ENCODE results near the gene SLCO2B1.

The SLCO2B1 gene

DNA sequence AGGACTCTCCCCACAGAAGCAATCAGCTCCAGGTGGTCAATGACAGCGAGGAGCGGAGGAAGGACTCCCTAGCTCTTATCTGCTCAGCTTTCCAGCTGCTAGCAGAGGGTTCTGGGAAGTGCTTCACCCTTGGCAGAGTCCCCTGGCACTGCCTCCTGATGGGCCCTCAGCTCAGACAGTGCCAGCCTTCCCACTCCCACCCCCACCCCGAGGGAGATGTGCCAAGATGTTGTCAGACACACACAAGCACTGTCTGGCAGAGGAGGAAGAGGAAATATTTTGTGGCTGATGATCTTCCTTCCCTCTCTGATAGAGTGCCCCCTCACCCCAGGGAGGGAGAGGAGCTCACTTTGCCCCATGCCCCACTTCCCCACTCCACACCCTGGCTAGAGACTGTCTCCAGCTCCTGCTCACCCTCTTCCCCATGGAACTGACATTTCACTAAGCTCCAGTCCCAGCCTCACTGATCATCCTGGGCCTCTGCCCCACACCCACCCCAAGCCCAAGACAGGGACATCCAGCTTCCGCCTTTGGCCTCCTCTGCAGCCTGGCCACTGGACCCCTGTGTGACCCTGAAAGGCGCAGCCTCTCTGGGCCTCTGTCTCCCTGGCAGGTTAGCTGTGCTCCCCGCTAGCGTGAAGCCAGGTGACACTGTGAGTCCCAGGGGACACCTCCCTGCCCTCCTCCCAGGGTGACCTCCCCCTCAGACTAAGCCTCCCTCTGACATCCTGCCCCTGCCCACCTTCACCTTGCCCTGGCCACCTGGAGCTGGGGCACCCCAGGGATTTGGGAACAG, 44.5 kb downstream of the SLCO2B1 start:
- no peak for DNase-seq

DNA sequence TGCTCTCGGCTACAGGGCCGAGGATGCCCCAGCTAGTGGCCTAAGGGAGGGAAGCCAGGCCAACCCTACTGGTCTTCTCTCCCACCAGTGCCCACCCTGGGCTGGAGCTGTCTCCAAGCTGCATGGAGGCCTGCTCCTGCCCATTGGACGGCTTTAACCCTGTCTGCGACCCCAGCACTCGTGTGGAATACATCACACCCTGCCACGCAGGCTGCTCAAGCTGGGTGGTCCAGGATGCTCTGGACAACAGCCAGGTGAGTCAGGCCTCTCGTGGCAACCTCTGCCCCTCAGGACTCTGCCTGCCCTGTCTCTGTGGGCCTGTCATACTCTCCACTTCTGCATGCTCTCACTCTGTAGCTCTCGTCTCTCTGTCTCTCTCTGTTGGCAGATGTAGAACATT, 45.5 kb downstream of the SLCO2B1 start:
- no peak for DNase-seq

DNA sequence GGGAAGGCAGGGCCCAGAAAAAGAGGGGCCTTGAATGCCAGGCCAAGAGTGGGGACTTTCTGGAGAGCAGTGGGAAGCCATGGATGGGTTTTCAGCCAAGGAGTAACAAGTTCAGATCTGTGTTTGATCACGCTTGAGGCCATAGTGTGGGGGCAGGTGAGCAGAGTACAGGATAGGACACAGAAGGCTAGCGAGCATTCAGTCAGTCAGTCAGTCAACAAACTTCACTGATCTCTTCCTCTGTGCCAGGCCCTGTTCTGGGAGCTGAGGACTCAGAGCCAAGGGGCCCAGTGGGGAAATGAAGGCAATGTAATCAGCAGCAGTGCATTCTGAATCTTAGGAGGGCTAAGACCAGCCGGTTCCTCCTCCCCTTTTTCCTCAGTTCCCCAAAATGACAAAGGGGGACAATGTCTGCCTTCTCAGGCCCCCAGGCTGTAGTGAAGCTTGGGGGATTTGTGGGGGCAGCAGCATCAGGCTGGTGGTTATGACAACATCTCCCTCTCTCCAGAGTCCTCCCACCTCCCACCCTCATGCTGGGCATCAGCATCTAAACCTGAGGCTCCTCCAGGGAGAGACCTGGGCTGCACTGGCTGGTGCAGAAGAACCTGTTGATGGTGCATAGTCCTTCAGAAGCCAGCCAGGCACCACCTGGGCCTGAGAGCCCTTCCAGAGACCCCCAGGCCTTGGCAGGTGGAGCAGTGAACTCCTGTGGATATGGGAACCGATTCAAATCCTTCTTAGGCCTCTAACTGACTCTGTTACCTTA, 46.8 kb downstream of the SLCO2B1 start:
- DNase-seq = no peak

DNA sequence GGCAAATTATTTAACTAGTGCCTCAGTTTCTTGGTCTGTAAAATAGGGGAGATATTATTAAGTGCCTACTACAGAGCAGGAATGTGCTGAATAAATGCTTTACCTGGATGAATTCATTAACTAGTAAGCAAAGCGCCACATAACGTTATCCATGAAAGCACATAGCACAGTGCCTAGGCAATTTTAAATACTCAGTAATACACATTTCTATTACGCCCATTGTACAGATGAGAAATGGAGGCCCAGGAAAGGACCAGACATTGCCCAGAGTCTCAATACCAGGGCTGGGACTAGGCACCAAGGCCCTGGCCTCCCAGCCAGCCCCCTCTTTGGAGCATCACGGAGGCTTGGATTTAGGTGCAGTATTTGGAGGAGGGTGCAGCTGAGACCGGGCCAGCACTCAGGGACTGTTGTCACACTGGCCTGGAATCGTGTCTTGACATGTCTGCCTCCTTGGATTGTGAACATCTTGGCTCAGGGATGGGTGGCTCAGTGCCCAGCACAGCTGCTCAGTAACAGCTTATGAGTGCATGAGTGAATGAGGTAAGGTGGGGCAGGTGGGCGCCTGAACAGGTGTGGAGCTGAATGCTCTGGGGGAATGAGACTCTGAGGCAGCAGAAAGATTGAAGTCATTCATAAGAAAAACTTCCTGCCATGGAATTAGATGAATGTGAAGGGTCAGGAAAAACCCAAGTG, 47.5 kb downstream of the SLCO2B1 start:
- DNase-seq = peak; percentile 81

DNA sequence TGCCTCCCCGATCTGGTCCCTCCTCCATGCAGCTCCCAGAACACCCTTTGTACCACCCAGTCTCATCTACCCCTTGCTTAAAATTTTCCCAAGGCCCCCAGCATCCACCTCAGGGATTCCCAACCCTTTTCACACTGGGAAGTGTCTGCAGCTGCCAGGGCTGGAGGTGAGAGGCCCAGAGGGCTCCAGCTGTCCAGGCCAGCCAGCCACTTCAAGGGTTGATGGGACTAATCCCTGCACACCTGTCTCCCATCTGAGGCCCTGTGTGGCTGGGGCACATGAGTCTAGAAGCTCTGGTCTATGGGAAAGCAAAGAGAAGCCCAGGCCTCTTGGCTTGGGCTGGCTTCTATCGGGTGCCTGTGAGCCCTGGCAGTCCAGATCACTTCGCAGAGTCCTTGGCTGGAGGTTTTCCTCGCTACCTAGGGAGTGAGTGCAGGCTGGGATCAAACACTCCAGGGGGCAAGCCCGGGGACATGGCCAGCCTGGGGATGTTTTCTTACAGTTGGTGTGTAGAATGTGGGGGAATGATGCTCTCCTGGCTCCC, 48.6 kb downstream of the SLCO2B1 start:
- DNase-seq = peak; percentile 100

DNA sequence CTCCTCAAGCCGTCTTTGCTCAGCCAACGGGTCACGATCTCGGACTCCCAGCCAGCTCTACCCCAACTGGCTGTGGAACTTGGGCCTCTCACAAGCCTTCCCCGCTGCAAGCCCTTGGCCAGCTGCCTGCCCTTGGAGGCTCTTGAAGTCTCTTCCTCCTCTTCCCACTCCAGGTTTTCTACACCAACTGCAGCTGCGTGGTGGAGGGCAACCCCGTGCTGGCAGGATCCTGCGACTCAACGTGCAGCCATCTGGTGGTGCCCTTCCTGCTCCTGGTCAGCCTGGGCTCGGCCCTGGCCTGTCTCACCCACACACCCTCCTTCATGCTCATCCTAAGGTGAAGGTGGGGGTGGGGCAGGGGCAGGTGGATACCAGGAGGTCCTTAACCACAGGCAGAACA, 49.1 kb downstream of the SLCO2B1 start:
- peak; percentile 96 for DNase-seq

DNA sequence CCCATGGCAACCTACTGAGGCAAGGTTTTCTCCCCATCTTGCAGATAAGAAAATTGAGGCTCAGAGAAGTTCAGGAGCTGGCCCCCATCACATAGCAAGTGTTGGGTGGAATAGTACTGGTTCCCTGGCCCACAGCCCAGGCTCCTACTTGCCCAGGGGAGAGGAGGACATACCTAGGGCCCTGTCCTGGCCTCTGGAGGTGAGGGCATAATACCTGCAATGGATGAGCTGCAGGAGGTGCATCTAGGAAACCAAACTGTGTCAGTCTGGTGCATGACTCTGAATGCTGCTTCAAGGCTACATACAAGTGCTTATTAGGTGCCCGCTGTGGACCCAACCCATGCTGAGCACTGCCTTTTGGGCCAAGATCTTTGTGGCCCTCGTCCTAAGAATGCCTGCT, 49.6 kb downstream of the SLCO2B1 start:
- DNase-seq = peak; percentile 52

DNA sequence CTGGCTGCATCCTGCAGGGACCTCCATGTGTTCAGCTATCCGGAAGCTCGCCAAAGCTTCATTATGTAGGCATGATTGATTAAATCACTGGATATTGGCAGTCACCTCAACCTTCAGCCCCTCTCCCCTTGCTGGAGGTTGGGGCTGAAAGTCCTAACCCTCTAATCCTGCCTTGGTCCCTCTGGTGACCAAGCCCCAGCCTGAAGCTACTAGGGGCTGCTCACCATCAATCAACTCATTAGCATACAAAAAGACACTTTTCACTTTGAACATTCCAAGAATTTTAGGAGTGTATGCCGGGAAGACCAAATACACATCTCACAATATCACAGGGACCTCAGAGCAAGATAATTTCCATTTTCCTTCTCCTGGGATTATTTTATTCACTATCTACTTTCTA, 50.9 kb downstream of the SLCO2B1 start:
- DNase-seq = no peak

DNA sequence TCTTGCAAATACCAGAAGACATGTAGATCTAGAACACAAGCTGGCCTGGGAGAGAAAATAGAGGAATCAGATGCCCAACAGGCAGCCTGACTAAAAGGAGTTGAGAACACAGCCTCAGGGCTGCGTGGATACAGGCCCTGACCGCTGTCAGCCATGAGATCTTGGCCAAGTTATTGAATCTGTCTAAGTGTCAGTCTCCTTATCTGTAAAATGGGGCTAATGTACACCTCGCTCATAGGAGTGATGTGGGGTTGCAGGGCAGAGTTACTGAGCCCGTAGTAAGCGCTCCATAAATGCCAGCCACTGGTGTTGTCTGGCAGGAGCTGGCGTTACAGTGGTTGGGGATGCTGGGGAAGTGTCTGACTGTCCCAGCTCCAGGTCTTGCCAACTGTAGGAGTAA, 51.3 kb downstream of the SLCO2B1 start:
- DNase-seq = no peak

DNA sequence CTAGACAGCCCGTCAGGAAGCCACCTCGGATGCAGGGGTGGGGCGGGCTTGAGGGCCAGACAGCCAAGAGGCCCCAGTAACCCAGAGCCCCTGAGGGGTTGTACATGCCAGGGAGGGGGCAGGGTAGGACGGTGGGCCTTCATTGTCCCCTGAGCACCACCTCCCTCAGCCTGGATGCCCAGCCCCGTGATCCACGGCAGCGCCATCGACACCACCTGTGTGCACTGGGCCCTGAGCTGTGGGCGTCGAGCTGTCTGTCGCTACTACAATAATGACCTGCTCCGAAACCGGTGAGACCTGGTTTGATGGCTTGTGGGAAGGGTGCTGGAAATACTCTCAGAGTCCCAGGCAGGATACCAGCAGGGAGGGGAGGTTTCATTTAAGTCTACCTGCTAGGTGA, 52.2 kb downstream of the SLCO2B1 start:
- DNase-seq = peak; percentile 54

DNA sequence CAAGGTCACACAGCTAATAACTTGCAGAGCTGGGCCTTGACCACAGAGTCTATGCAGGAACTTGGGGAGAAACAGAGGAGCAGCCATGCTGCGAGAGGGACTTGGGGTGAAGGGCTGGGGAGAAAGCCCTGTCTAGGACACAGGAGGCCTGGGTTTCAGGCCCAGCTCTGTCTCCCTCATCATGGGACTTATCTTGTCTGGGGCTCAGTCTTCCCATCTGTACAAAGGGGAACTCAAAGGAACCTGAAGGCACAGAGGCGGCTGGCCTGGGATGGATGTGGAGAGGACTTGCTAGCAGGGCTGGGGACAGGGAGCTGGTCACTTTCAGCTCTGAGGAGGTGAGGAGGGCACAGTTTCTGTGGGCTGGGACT, 52.7 kb downstream of the SLCO2B1 start:
- peak; percentile 47 for DNase-seq

DNA sequence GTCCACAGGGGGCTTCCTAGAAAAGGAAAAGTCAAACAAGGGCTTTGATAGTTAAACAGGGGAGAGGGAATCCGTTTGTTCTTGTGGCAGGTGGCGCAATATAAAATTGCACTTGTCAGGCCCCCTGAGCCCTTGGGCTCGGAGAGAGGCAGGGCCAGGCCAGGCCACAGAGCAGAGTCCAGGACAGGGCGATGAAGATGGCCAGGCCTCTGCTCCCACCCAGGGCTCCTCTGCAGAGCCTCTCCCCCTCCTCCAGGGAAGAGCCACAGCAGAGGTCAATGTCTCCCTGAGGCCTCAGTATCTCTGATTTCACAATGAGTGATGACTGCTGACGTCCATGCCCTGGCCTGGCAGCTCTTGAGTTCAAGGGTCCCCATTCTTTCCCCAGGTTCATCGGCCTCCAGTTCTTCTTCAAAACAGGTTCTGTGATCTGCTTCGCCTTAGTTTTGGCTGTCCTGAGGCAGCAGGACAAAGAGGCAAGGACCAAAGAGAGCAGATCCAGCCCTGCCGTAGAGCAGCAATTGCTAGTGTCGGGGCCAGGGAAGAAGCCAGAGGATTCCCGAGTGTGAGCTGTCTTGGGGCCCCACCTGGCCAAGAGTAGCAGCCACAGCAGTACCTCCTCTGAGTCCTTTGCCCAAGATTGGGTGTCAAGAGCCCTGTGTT, 53.2 kb downstream of the SLCO2B1 start:
- DNase-seq = peak; percentile 45

DNA sequence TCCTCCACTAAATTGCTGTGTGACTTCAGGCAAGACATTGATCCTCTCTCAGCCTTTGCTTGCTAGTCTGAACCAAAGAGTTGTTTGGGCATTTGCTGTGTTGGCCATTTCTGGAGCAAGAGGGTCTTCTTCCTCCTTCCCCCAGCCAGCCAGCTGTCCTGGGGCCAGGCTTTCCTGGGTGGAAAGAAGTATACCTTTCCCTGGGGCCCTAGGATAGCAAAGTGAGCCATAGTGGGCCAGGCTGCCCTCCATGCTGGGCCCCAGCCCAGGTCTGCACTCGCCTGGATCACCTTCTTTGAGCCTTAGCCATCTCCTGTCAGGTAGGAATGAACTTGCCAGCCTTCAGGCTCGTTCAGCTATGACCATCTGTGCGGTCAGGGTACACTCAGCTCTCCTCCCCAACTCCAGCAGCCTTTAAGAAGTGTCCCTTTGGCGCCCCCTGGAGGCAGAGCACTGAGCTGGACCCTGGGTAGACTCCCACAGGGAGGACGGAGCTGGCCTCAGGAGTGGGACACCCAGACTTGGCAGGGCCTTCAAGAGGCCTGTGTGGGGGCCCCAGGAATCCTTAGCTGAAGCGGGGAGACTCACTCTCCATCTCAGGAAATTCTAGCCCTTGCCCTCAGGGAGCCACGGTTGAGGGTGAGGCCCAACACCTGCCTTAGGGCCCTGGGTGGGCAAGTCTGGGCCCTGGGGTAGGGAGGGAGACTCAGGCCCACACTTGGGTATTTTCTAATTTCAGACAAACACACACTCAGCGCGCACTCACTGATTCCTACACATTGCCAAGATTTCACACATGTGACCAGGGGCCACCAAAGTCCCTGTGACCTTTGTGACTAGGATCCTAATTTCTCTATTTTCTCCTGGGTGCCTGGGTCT, 54.0 kb downstream of the SLCO2B1 start:
- DNase-seq = peak; percentile 99

DNA sequence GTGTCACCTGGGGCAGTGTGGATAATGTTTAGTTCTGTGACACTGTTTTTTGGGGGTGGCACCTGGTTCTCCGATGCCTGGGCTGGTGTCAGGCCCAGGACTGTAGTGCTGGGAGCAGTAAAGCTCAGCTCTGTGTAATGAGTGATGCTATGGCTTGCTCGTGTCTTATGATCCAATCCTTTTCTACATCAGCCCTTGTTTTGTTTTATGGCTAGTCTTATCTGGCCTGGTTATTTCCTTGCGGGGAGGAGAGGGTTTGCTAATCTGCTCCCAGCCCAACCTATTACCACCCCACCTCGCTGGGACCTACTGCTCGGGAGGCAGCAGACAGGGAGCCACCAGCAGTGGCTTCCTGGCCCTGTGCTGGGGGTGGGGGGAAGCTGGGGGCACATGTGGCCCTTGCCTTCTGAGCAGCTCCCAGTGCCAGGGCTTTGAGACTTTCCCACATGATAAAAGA, 54.7 kb downstream of the SLCO2B1 start:
- no peak for DNase-seq

DNA sequence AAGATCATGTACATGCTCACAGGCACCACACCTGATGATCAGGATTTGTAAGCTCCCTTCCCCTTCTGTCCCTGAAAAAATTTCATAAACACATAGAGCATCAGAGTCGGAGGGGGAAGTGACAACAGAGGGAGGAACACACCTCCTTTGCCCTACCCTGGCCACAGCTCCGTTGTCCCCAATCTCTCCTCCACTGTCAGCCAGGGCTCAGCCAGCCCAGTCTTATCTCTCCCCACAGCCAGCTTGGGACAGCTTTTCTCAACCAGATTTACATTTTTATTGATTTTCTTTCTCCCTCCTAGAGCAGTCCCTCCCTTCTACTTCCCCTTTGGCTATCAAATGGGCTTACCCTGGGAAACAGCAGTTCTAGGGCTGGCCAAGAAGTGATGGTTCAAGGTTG, 57.5 kb downstream of the SLCO2B1 start:
- no peak for DNase-seq

DNA sequence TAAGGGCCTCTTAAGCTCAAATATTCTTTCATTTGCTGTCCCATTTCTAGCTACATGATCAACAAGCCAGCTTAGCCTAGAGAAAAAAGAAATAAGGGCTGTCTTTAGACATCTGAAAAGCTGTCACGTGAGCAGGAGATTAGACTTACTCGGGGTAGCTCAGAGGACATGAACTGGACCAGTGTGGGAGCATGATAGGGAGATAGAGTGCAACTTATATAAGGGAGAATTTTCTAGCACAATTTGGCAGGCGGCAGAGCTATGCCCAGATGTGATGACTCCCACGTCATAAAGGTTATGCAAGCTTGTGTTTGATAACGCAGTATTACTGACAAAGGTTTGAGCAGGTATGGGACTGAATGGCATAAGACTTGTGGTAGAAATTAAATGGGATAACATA, 61.5 kb downstream of the SLCO2B1 start:
- DNase-seq = no peak

DNA sequence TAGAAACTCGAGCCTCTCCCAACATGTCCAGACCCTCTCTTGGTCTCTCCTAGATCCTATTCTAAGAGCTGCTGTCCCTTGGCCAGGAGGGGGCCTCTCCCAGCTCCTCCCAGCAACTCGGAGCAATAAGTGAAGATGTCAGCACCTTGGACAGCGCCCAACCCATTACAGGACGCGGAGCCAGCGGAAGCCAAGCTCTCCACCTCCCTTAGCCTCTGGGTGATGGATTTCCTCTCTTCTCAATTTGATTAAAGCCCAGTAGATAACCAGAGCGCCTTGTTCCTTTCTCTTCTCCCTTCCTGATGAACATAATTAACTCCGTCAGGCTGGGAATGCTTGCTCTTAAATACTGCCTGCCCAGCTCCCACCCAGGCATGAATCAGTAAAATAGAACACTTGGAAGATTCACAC, 63.5 kb downstream of the SLCO2B1 start:
- DNase-seq = peak; percentile 83

DNA sequence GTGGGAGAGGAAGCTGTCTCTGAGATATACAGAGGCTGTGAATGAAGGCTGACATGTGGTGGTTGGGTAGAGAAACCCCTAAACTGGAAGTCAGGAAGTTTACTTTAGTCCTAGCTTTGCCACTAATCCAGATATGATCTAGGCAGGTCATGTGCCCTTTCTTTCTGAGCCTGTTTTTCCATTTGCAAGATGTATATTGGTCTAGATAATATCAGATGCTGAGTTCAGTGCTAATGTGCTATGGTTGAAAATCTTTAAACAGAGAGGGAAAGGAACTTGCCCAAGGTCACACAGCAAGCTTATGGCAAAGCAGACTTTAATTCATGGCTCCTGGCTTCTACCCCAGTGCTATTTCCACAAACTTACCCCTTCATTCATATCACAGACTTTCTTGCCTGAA, 63.9 kb downstream of the SLCO2B1 start:
- no peak for DNase-seq

DNA sequence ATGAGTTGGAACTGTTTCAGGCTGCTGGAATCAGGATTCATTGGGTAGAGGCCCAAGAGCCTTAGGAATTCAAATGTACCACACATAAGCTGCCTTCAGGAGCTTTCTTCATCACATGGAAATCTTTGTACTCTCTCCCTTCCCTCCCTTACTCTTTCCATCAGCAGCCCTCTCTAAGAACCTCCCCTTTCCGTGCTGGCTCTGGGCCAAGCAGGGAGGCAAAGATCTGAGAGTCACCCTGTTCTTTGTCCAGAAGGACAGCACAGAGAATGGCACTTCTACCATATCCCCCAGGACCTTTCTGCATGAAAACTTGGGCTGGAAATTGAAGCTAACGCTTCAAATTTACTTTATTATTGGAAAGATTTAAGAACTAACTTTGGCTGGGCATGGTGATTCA, 69.0 kb downstream of the SLCO2B1 start:
- peak; percentile 27 for DNase-seq

DNA sequence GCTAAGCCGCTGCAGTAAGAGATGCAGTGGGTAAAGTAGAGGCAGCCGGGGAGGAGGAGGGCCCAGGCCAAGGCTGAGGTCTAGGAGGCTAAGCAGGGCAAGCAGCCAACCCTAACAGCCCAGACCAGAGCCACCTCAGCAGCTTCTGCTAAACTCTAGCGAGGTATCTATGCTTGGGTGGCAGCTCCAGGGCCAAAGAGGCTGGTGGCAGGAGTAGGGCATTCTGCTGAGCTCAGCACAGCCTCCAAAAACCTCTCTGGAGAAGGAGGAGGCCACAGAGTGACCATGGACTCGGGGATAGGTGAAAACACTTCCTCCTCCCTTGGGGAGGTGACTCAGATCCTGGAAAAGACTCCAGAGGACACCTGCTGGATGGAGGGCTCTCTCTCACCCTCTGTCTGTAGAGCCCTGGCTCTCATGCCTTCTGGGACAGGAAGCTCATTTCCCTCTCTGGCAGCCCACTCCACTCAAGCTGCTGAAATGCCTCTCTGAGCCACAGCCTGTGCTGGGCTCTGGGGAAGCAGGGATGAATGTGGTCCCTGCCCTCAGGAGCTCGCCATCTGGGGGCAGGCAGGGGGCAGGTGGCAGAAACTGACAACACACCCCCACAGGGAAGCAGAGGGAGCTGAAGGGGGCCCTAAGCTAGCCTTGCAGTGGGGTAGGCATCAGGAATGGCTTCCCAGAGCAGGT, 73.2 kb downstream of the SLCO2B1 start:
- DNase-seq = peak; percentile 90

DNA sequence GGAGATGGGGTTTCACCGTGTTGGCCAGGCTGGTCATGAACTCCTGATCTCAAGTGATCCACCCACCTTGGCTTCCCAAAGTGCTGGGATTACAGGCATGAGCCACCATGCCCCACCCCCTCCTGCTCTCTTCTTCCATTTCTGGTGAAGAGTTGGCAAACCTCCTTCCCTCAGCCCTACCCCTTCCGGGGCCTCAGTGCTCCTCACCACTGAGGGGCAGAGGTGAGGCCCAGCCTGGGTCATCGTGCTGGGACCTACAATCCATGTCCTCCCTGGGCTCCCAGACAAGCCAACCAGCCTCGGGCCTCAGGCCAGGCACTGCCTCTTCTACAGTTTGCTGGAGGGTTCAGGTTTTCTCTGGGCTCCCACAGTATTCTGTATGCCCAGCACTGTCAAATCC, 74.9 kb downstream of the SLCO2B1 start:
- no peak for DNase-seq

Data from DMS53 (cell line).